Activated T-cell treated with anti-CD3 and anti-CD28 coated beads for 1 hour (primary cell): ENCODE measurements around the gene PLD3.
"Not testable (repeated sequence)": the region's sequence is repeated elsewhere in the genome, so short reads cannot be mapped to it uniquely, and the experiment has no call there.

Source experiments
- DNase-seq: peaks from one replicate; pipeline ENCODE4 v3.0.0-alpha.2; 2020; ENCODE audit warnings: low read depth

Gene PLD3

DNA sequence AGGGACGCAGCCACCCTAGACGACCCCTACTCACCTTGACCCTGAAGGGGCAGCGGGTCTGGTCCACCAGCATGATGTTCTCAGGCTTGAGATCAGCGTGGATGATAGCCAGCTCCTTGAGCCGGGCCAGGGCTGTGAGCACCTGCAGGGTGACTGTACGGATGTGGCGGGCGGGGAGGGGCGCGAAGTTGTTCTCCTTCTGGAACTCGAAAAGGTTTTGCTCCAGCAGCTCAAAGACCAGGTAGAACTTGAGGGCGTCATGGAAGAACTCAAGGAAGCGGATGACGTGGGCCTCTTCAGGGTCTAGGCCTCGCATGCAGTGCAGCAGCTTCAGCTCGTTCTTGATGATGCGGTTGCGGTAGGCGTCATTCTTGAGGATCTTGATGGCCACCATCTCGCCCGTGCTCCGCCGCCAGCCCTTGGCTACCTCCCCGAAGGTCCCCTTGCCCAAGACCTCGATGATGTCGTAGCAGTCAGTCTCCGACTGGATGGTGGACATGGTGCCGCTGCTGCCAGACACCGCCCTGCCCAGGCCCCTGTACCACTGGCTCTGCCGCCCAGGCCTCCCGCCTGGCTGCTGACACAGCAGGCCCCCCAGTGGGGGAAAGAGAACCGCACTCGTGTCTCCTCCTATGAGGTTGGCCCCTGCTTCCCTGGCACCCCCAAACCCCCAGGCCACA lies 41.0 kb downstream of the PLD3 start:
- DNase-seq, result no peak

- no peak for DNase-seq
Measured at GRCh38 chr19:40390084-40390742, 41.7 kb downstream of the PLD3 start, which contains the start of gene HIPK4. Gene HIPK4, minus strand, starts transcription at chr19:40390181. Its CDS starts 279 bp downstream, at chr19:40389902.

- DNase-seq, result no peak
Measured at GRCh38 chr19:40392123-40392522, 43.6 kb downstream of the PLD3 start.

DNA sequence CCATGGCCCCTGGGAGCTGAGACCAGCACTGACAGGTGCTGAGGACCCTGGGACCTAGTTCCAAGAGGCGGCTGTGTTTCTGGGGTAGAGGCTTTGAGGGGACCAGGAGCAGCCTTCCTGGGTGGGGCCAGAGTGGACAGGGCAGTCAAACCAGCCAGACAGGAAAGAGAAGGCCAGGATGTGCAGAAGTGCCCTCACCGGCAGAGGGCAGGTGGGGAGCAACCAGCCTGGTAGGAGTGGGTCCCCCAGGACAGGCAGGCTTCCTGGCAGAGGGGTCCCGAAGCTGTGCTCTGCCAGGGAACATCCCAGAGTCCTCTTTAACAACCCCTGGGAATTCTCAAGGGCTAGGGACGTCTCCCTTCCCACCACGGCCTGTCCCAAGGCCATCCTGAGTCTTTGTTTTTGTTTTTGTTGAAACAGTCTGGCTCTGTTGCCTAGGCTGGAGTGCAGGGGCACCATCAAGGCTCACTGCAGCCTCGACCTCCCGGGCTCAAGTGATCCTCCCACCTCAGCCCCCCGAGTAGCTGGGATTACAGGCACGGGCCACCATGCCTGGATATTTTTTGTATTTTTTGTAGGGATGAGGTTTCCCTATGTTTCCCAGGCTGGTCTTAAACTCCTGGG lies 44.5 kb downstream of the PLD3 start:
- no peak for DNase-seq

DNA sequence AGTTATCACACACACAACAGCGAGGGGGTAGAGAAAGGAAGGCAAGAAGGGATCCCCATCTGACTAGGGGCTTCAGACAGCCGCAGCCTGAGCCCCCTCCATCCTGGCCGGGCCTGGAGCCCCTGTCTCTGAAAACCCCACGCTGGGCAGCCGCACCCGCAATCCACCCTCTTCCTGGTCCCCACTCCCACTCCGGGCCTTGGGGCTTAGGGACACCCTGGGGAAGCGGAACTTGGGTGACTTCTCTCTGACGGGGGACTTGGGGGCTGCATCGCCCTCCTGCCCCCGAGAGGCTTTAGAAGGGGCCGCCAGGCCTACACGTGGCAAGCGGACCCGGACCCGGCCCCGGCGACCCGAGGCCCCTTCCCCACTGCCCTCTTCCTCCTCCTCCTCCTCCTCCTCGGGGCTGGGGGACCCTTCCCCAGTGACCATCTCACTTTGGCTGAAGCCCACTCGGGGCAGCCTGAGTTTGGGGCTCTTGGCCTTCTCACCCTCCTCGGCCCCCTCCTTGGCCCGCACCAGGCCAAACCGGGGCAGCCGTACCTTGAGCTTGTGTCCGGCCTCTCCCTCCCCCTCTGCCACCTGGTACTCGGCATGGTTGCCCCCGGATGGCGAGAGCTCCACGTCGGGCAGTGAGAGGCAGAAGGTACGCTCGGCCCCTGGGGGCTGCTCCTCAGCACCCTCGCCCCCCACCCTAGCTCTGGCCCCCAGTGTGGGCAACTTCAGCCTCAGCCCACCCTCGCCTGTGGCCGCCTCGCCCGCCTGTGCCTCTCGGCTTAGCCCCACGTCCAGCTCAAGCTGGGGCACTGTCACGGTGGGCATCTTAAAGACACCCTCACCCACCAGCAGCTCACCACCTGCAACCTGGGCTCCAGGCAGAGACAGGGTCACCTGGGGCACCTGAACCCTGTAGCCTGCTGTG lies 45.7 kb downstream of the PLD3 start:
- no peak for DNase-seq

GRCh38 chr19:40394816-40395210 lies 46.3 kb downstream of the PLD3 start:
- DNase-seq, result no peak

DNA sequence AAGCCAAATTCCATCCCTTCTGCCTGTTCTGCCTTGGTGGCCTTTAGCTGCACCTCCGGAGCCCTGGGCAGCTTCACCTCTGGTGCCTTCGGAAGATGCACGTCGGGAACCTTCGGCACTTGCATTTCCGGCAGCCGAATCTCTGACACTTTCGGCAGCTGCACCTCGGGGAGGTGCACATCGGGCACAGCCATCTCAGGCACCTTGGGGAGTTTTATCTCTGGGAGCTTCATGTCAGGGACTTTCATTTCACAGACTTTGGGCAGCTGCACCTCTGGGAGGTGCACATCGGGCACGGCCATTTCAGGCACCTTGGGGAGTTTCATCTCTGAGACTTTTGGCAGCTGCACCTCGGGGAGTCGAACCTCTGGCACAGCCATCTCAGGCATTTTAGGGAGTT lies 47.5 kb downstream of the PLD3 start:
- DNase-seq, result no peak

- DNase-seq, result no peak
Measured at GRCh38 chr19:40396886-40397567, 48.5 kb downstream of the PLD3 start.

DNA sequence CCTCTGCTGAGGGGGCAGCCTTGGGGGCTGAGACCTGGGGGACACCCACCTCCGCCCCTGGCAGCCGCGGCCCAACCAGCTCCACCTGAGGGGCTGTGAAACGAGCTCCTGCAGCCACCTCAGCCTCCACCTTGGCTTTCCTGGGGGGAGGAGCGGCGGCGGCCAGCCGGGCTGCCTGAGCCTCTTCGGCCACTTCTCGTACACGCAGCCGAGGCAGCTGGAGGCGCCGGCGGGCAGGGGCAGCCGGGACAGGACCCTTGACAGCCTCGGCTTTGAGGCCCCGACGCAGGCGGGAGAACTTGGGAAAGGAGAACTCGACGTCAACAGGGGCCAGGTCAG lies 49.0 kb downstream of the PLD3 start:
- DNase-seq, result no peak

DNA sequence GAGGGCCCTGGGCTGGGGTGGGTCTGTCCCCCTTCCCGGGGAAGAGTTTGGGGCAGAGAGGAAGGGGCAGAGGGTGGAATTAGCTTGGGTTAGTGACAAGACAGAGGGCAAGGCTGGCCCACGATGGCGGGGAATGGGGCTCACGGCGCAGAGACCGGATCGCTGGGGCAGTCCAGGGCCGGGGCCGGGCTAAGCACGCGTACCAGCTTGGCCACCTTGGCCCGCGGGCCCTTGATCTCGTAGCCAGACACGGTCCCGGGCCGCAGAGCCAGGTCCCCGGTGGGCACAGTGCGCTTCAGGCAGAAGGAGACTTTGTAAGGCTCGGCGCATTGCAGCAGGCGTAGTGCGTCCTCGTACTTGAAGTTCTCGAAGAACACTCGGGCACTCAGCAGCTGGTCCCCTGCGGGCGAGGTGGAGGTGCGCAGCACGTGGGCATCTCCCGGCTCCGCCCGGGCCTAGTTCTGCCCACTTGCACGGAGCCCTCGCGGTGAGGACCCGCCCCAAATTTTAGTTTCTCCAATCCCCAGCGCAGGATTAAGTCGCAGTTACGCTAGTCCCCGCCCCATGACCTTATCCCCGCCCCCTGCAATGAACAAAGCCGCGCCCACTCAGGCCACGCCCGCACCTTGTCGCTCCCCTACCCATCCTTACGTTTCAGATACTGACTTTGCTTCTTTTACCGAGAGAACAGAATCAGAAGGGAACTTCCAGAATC lies 50.1 kb downstream of the PLD3 start:
- peak; percentile 47 for DNase-seq

DNA sequence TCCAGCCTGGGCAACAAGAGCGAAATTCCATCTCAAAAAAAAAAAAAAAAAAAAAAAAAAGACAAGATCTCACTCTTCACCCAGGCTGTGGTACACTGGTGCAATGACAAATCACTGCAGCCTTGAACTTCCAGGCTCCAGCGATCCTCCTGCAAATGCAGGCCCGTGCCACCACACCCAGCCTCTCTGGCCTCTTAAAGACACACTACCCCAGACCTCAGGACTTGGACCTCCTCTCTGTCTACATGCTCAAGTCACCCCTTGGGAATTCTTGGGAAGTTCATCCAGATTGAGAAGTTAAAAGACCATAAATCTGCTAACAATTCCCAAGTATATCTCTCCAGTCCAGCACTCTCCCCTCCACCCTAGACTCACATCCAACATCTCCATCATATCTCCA lies 52.1 kb downstream of the PLD3 start:
- no peak for DNase-seq

DNA sequence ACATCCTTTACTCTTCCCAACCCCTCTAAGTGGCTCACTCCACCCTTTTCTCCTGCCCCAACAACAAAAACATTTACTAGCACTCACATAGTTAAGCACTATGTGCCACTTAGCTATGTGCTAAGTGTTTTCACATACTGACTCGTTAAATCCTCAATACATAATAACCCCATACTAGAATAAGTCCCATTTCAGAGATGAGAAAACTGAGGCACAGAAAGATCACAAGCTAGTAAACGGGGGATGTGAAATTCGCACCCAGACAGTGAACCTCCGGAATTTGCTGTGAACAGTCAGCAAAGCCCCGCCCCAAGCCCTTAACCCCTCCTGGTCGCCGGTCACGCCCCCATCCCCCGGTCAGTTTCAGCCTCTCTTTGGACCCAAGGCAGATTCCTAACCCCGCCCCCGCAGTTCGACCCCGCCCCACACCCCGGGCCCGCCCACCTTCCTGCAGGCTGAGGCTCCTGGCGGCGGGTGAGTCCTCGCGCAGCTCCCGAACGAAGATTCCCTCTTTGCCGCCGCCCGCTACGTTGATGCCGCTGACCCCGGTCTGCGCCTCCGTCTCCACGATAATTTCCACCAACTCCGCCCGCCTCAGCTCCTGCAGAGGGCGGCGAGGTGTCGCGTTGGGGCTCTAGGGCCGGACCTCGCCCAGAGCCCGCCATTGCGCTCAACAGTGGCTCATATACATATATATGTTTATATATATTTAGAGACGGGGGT lies 54.9 kb downstream of the PLD3 start:
- peak; percentile 60 for DNase-seq

- DNase-seq, result no peak
Measured at GRCh38 chr19:40407714-40408597, 59.5 kb downstream of the PLD3 start.

DNA sequence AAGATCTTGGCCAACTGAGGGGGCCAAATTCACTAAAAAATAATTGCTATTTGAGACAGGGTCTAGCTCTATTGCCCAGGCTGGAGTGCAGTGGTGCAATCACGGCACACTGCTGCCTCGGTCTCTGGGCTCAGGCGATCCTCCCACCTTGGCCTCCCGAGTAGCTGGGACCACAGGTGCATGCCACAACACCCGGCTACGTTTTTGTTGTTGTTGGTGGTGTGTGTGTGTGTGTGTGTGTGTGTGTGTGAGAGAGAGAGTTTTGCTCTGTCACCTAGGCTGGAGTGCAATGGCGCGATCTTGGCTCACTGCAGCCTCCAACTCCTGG lies 60.1 kb downstream of the PLD3 start:
- DNase-seq, result not testable (repeated sequence)

DNA sequence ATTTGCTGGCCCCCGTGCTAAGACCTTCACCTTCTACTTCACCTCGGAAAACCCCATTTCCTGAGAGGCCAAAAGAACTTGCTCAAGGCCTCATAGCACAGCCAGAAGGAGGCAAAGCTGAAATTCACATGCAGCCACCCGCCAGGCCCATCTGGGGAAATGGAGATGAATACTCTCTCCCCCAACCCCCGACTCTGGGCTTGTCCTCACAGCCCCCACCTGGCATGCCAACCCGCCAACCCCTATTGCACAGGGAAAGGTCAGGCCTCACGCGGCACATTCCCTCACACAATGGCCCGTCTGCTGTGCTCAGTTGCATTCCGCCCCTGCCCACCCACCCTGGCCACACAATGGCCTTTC lies 61.5 kb downstream of the PLD3 start:
- DNase-seq, result no peak

DNA sequence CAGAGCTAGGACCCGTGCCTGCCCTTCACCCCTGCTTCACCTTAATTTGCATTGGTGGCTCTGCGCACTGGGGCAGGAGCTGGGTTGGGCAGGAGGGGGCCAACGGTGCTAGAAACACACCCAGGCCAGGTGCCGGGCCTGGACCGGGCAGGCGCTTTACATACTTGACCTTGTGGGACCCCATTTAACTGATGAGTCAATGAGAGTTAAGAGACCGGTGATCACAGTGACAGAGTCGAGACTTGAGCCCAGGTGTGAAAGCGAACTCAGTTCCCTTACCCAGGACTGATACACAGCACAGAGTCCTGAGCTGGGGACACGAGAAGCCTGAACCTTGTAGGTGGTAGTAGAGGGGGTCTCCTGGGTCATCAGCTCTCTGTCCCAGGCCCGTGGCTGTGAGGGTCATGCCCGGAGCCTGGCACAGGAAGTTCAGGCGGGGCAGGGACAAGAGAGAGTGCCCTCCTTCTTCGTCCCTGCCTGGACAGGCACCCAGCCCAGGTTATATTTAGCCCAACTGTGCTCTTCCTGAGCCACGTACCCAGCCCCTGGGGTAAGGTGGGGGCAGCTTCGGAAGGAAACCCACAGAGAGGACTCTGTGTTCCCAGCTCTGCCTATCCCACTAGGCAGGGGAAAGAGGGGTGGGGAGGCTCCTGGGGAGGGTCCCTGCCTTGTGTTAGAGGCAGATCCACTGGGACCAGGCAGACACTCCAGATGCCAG lies 62.8 kb downstream of the PLD3 start:
- no peak for DNase-seq

DNA sequence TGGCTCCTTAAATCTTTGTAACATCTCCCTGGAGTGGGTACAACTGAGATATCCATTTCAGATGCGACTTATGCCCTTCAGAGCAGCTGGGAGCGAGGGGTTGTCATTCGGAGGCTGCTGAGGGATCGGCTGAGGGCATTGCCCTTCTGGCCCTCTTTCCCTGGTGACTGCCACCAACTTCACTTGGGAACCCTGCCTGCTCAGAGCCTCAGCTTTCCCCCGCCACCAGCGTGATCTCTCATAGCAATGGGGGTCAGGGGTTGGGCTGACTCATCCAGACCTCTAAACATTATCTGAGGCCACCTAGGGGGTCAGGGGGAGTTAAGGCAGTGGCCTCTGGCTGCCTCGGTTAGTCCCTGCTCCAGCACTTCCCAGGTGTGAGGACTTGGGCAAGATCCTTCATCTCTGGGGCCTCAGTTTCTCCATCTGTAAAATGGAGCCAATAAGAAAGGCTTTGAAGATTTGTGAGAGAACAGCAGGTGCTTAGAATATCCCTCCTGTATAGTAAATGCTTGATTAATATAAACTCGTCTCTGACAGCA lies 63.5 kb downstream of the PLD3 start:
- DNase-seq, result no peak

DNA sequence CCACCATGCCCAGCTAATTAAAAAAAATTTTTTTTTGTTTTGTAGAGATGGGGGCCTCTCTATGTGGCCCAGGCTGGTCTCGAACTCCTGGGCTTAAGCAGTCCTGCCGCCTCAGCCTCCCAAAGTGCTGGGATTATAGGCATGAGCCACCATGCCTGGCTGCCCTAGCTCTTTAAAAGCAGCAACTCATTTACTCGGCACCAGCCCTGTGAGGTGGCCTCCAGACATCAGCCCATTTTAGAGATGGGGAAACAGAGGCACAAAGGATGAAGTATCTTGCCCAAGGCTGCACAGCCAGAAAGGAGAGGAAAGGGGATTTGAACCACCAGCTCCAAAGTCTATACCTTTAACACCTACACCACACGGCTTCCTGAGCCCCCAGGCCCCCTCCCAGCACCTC lies 64.4 kb downstream of the PLD3 start:
- DNase-seq, result no peak
